Sciatic nerve (tissue), 2 donors: ENCODE data around the gene SLC6A19. TPM values are rescaled to one million over a fixed set of nuclear protein-coding genes. Genes with fewer than 3 reads are reported as not detected.

Source experiments
- ATAC-seq: fragments of 200-7000 bp; cut with Tn5 transposase; one replicate; pipeline ENCODE4 v1.9.1; 2020; ENCODE audit warnings: mild to moderate bottlenecking, moderate library complexity
- DNase-seq: peaks from one replicate; pipeline ENCODE4 v3.0.0-alpha.2; 2020; ENCODE audit warnings: low spot score
- intact Hi-C: fragments of 100-400 bp; cut with DNase I; formaldehyde crosslinking; loops from one replicate; pipeline ENCODE4 v1.14.2; 2022
- total RNA-seq: library from RNA; stranded (reverse); fragmentation: NEBNext Ultra II Directional; extraction: Animal tissue kit (Norgen Biotek cat#: 25700); gene quantifications from one replicate; pipeline ENCODE4 v1.2.1, GENCODE V29; 2021
- donor health status: DM: no; HTN: no; CAD: no.
- donor health status: DM: no; HTN: no; CAD: no.

The SLC6A19 gene
- total RNA-seq, 1 donor from 2014 or later: 0.09 TPM

DNA sequence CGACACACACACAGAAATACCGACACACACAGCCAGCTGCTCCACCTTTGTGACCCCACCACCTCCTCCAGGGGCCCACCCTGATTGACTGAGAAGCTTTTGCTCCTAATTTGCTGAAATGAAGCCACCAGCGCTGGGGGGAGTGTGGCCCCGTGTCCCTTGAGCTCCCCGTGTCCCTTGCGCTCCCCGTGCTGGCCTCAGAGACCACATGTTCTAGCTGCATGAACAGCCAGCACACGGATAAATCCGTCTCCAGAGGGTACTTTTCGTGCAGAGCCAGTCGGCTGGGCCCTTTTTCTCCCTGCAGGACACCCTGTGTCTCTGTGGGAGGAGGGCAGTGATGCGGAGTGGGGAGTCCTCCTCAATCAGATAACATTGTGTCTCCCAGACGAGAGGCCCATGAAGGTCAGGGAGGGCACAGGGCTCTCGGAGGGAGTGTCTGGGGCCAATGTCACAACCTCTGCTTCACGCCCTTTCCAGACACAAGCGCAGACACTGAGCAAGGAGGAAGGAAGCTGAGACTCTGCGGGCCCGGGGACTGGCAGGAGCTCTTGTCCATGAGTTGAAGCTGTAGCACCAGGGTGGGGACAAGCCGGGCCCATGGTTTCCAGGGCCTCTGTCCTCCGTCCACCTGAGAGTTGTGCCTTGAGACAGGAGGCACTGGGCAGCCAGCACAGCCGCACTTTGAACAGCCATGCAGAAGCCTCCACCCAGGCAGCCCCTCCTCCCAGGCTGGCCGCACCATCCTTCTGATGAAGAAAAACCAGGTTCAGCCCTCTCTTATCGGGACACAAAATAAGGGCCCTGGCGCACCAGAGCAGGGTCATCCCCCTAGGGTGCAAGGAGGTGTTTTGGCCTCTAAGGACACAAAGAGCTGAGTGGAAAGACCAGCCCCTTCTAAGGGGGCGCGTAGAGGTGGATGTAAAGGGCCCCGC, 36.4 kb upstream of the SLC6A19 start:
- no peak for ATAC-seq
- no peak for DNase-seq
- intact Hi-C loops: loop anchor here (5.0 kb wide), 1 partner anchor 477 kb away; no protein-coding TSS in a partner anchor

DNA sequence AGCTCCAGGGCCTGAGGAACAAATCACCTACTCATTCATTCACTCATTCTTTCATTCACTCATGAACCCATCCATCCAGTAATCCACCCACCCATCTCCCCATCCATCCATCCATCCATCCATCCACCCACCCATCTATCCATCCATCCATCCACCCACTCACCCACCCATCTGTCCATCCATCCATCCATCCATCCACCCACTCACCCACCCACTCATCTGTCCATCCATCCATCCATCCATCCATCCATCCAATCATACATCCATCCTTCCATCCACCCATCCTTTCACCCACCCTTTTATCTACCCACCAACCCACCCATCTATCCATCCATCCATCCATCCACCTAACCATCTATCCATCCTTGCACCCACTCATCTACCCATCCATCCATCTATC, 35.5 kb upstream of the SLC6A19 start:
- DNase-seq: no peak
- no peak for ATAC-seq
- intact Hi-C loops: loop anchor here (5.0 kb wide), 1 partner anchor 476 kb away; no protein-coding TSS in a partner anchor

DNA sequence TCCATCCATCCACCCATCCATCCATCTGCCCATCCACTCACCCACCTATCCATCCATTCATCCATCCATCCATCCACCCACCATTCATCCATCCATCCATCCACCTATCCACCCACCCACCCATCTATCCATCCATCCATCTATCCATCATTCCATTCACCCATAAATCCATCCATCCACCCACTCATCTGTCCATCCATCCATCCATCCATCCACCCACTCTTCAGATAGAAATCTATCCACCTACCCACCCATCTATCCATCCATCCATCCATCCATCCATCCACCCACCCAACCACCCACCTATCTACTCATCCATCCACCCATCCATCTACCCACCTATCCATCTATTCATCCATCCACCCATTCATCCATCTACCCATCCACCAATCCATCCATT, 35.0 kb upstream of the SLC6A19 start:
- intact Hi-C loops: loop anchor here (5.0 kb wide), 1 partner anchor 476 kb away; no protein-coding TSS in a partner anchor
- no peak for ATAC-seq
- no peak for DNase-seq

DNA sequence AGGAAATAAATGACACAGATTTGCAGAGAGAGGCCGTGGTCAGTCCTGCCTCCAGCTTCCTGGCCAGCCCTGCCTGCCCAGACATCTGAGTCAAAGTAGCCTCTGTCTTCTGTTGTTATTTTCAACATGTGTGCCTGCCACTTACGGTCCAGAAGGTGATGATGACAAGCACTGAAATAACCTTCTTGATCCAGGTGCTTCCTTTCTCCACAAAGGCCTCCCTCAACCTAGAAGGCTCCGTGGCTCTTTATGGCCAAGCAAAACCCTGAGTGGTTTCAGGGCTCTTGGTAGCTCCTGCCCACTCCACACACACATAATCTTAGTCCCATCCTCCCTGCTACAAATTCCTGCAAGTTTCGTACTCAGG, 34.1 kb upstream of the SLC6A19 start:
- no peak for DNase-seq
- intact Hi-C loops: loop anchor here (5.0 kb wide), 1 partner anchor 475 kb away; no protein-coding TSS in a partner anchor

DNA sequence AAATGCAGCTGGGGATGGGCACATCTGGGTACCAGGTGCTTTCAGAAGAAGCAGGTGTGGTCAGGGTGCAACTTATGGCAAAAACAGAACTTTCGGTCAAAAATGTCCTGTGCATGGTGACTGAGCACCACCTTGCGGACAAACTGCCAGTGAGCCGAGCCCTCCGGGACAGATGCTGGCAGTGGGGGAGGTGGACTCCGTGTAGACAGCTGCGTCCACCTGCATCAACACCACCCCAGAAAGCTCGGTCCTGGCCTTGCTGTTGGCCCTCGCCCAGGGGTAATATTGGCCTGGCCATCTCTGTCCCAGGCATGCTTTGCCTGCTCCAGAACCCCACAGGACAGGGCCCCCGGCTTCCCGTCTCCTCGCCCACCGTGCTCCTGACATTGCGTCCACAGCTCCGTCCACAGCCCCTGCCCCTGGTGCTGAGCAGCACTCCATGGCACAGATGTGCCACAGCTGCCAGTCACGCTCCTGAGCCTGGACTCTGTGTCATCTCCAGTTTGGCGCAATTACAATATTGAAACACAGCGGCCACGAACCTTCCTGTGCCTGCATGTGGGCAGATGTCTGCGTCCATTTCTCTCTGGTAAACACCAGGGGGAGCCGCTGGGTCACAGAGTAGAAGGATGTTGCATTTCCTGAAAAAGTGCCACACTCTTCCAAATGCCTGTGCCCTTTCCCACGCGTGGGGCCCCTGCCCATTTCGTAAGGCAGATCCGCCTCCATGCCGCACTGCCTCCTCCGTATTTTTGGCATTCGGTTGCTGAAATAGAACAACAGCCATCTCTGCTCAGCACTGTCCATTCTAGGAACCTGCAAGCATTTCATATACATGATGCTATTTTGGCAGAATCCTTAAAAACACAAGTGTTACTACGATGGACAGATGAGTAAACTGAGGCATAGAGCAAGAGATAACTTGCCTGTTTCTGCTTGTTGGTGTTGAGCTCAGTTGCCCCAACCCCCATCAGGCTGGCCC, 33.4 kb upstream of the SLC6A19 start:
- intact Hi-C loops: loop anchor here (5.0 kb wide), 1 partner anchor 474 kb away; no protein-coding TSS in a partner anchor
- peak; percentile 83 for ATAC-seq
- peak; percentile 83 for DNase-seq

More for the DNA sequence above, 34.1 kb upstream of the SLC6A19 start:
- ATAC-seq: no peak

DNA sequence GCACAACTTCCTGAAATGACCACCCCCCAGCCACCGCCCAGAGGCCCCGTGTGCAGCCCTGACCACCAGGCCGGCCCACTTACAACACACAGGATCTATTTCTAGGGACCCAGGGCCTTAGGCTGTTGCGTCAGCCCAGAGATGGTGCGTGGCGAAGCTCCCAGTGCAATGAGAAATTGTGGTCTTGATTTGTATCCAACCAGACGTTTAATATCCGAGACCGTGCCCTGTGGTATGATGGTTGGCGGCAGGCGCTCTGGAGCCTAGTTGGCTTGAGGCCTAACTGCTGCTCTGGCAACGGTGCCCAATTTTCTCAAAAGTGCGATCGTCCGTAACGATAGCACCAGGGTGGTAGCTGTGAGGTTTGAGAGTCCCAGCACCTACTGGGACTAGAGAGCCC, 32.6 kb upstream of the SLC6A19 start:
- ATAC-seq (no peak), DNase-seq (no peak)
- intact Hi-C loops: loop anchor here (5.0 kb wide), 1 partner anchor 474 kb away; no protein-coding TSS in a partner anchor

DNA sequence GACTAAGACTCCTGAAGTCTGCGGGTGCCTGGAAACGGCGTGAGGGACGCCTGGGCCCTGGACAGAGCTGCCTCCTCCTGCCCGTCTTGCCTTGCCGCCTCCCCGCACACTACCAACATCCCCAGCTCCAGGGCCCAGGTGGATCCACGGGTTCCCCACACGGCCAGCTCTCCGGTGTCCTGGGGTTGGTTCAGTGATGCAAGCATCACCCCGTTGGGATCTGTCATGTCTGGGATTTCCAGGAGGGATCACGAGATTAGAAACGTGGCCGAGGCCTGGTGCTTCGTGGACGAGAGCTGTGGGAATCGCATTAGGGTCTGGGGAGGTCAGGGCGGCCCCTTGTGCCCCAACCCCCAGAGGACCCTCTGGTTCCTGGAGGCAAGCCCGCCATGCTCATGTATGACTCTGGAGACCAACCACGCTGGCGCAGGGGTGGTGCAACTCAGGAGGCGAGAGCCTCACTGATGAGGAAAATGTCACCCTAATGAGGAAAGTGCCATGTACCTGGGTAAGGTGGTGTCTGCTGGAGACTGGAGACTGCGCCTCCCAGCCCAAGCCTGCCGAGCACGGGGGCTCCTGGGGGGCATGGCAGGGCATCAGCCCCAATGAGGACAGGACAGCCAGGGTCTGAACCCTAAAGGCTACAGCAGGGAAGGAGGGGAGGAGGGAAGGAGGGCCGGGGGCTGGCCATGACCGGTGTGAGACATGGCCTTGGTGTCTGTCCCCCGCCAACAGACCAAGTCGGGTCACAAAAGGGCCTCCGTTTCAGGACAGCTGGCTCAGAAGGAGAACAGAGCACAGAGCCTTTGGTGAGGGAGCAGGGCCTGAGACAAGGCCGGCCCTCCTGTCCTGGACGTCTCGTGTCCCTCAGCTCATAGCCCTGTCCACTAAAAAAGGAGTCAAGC, 31.9 kb upstream of the SLC6A19 start:
- no peak for DNase-seq

DNA sequence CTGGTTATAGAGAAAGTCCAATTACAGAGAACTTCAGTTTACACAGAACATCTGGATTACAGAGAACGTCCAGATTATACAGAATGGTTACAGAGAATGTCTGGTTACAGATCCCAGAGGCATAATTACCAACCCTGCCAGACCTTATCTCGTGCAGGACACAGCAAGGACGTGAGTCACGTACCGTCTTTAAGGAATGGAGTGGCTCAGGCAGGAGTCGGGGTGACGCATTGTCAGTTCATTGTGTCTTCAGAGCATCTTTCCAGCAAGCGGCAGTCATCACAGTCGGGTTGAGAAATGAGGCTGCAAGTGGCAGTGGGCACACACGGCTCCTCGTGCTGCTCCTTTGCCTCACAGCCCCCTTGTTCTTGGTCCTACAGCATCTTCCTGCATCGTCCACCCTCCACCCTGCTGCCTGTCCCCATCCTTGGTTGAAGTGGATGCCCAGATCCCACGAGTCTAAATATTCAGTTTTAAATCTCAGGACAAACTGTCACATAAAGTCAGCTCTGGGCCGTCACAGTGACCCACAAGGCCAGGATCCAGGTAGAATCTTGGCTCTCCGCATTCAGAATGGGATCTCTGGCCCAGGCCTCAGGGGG, 30.0 kb upstream of the SLC6A19 start:
- DNase-seq (no peak), ATAC-seq (no peak)
- intact Hi-C loops: no loop called here

More for the DNA sequence above, 31.9 kb upstream of the SLC6A19 start:
- intact Hi-C loops: loop anchor here (5.0 kb wide), 1 partner anchor 473 kb away; no protein-coding TSS in a partner anchor
- no peak for ATAC-seq

DNA sequence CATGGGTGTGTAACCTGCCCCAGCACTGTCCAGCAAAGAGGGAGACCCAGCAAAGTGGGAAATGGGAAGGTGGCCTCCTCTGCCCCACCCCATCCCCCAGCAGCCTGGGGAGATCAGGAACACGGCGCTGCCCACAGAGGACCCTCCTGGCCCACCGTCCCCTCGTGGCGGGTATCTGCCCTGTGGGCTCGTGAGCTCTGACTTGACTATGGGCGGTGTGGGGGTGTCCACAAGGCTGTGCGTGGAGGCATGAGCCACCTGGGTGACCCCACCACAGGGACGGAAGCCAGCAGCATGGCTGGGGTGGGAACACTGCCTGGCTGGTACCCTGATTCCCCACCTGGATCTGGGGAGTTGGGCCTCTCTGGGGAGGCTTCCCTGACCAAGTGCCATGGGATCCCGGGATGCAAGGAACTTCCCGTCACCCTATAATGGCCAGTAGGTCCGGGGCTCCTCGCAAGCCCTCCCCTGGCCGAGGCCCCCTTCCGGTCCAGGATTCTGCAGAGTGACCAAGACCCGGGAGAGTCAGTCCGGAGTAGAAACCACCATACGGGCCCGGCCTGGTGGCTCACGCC, 29.3 kb upstream of the SLC6A19 start:
- ATAC-seq: no peak
- intact Hi-C loops: no loop called here
- no peak for DNase-seq

DNA sequence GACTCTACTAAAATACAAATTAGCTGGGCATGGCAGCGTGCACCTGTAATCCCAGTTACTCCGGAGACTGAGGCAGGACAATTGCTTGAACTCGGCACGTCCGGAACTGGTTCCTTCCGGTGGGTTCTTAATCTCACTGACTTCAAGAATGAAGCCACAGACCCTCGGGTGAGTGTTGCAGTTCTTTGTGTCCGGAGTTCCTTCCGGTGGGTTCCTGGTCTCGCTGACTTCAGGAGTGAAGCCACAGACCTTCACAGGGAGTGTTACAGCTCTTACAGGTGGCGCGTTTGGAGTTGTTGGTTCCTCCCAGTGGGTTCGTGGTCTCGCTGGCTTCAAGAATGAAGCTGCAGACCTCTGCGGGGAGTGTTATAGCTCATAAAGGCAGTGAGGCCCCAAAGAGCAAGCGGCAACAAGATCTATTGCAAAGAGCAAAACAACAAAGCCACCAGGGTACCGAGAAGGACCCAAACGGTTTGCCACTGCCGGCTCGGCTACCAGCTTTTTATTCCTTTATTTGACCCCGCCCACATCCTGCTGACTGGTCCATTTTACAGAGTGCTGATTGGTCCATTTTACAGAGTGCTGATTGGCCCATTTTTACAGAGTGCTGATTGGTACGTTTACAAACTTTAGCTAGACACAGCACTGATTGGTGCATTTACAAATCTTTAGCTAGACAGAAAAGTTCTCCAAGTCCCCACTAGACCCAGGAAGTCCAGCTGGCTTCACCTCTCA, 28.6 kb upstream of the SLC6A19 start:
- intact Hi-C loops: no loop called here
- ATAC-seq: no peak
- no peak for DNase-seq

DNA sequence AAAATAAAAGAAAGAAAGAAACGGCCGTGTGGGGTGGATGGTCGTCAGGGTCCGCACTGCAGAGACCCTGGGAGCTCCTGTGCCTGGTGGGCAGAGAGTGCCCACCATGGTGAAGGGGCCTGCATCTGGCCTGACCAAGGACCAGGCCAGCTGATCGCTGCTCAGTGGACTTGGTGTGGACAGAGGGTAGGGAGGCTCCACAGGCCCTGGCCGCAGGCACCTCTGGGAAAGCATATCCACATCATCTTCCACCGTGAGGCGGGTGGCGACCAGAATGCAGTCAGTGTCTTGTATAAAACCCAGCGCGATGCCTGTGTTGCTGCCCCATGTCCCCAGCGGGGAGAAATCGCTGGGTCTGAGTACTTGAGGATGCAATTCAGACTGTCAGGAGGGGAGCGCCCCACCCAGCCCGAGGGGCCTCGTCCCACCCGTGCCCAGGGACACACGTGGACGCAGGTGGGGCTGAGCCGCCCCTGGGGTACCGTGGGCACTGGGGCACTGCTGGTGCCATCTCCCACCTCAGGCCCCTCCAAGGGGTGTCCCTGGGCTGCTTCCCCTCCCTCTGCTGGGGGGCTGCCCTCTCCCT, 27.8 kb upstream of the SLC6A19 start:
- ATAC-seq (peak; percentile 34), DNase-seq (no peak)
- intact Hi-C loops: no loop called here

DNA sequence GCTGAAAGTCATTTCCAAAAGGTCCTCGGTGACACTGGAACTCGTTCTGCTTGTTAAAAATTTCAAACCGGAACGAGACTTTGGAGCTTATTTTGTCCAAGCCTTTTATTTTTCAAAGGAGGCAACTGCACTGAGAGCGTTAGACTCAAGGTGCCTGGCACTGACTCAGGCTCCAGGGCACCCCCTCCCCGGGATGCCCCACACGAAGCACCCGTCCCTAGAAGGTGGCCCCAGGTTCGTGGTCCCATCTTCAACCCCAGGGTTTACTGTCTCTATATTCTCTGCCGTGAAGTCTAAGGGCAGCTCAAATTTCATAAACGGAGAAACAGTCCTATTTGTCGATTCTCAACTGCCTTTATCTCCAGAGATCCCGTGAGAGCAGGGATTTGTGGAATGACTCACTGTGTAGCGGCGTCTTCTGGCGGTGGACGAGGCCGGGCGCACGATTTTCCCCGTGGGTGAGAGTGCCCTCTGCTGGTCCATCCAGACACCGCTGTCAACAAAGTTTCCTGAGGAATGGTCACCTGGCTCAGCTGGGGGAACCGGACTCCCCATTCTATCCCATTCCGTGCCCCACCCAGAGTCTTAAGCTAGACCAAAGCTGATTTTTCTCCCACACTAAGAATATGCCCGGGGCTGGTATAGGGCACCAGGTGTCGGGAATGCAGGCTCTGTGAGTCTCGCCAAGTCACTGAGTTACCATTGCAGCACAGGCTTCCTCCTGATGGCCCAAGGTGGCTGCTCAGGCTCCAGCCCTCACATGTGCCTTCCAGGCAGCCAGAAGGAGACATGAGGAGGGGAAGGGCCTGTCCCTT, 27.1 kb upstream of the SLC6A19 start:
- peak; percentile 77 for DNase-seq

DNA sequence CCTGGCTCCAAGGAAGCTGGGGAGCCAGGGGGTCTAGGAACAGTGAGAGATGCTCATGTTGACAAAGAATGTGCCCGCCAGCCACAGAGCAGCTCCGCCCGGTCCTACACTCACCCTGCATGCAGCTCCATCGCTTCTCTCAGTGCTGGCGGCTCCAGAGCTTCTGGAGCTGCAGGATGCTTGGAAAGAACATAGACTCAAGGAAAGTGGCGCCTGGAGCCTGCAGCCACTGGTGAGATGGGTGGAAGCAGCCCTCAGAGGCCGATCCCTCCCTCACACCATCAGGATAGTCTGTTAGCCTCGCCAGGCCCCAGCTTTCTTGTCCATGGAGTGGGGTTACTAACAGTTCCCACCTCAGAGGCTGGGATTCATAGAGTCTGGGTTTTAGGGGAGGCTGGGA, 26.4 kb upstream of the SLC6A19 start:
- ATAC-seq (no peak), DNase-seq (no peak)
- intact Hi-C loops: no loop called here

More for the DNA sequence above, 27.1 kb upstream of the SLC6A19 start:
- intact Hi-C loops: no loop called here
- peak; percentile 90 for ATAC-seq

DNA sequence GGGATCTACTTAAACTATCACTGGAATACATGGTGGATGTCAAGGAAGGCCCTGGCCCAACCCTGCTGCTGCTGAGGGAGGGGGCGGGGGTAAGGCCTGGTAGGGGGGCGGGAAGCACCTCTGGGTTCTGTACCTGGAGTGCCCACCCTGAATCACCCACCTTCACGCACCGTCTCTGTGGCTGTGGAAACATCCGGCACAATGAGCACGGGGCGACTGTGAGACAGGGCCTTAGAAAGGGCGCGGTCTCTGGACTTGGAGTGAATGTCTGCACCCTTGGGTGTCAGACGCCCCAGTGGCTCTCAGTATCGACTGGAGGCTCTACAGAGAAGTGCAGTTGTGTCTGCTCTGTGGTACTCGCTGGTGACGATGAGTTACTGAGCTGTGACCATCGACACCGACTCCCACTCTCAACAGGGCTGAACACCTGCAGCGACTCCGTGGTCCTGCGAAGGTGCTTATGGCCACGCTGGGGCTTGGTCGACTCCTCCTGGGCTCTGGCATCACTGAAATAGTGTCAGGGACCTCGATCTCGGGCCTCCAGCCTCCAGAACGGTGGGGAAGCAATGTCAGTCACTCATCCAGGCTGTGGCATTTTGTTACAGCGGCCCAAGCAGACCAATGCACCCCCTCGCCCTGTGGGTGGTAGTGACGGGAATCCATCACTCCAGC, 25.5 kb upstream of the SLC6A19 start:
- ATAC-seq: no peak
- no peak for DNase-seq
- intact Hi-C loops: no loop called here
